Lung microvascular endothelial cell (primary cell): Measurements from ENCODE around the gene MUL1. TPM values are rescaled to one million over a fixed set of nuclear protein-coding genes. Genes with fewer than 3 reads are reported as not detected.

Experiments used
- DNase-seq, 2 donors: peaks; one replicate each; pipeline versions ENCODE4 v3.0.0 to v3.0.0-alpha.2; 2010; ENCODE audit warnings: low read depth in 2 of 2
- total RNA-seq: library from RNA; depleted of rRNA; stranded (reverse); fragments of >200 nt; gene quantifications from 2 replicates; pipeline ENCODE4 v1.2.1, GENCODE V29; 2014

Gene MUL1
- total RNA-seq, 1 donor from 2014 or later = 30.2 TPM

GRCh38 chr1:20485527-20486456 lies 22.2 kb downstream of the MUL1 start, which contains the start of gene CAMK2N1:
Gene CAMK2N1 (minus strand): TSS chr1:20486210. CDS start chr1:20485379, 831 bp downstream.
- peak; percentile 52 to 54 for DNase-seq

GRCh38 chr1:20484519-20485462 lies 23.2 kb downstream of the MUL1 start:
- no peak for DNase-seq

GRCh38 chr1:20483833-20484518 lies 24.0 kb downstream of the MUL1 start:
- DNase-seq = peak; percentile 16 to 32

GRCh38 chr1:20483098-20483832 lies 24.7 kb downstream of the MUL1 start:
- no peak for DNase-seq

- DNase-seq = no peak
These were observed 26.1 kb downstream of the MUL1 start for GRCh38 chr1:20481643-20482498.

GRCh38 chr1:20480951-20481617 lies 26.9 kb downstream of the MUL1 start:
- DNase-seq = no peak

- DNase-seq = no peak
These were observed 27.6 kb downstream of the MUL1 start for GRCh38 chr1:20480243-20480944.

GRCh38 chr1:20479840-20480239 lies 28.1 kb downstream of the MUL1 start:
- DNase-seq = no peak

GRCh38 chr1:20478057-20478635 lies 29.8 kb downstream of the MUL1 start:
- DNase-seq = no peak

- no peak for DNase-seq
These were observed 30.4 kb downstream of the MUL1 start for GRCh38 chr1:20477348-20478056.

- DNase-seq = no peak
These were observed 31.5 kb downstream of the MUL1 start for GRCh38 chr1:20476265-20477038.

GRCh38 chr1:20474996-20475395 lies 33.0 kb downstream of the MUL1 start:
- no peak for DNase-seq

GRCh38 chr1:20474333-20474975 lies 33.5 kb downstream of the MUL1 start:
- no peak for DNase-seq

GRCh38 chr1:20473894-20474293 lies 34.1 kb downstream of the MUL1 start:
- no peak for DNase-seq

- peak; percentile 43 to 50 for DNase-seq
These were observed 34.9 kb downstream of the MUL1 start for GRCh38 chr1:20472860-20473711.
